Transverse colon (tissue), 4 donors: ENCODE measurements around the gene KAT2A.

Experiments used
- POLR2A ChIP-seq: fragments of 450-650 bp; IDR thresholded peaks from one replicate; pipeline ENCODE4 v1.6.1; 2016; ENCODE audit warnings: antibody characterized with exemption, mild to moderate bottlenecking, moderate library complexity
- POLR2AphosphoS5 ChIP-seq, 3 donors: sonication (generic); formaldehyde crosslinking; IDR thresholded peaks; one replicate each; pipeline ENCODE4 v1.6.1; 2016; ENCODE audit warnings: antibody characterized with exemption in 3 of 3
- TF ChIP-seq, protein P1 (sequence below), 5 experiments: fragments of 200-600 bp in 3 of 5; fragments of 450-650 bp in 2 of 5; sonication (generic) in 3 of 5; IDR thresholded peaks; 1 replicate in 2 of 5; 2 replicates in 3 of 5; pipeline ENCODE4 v1.5.1; 2016 to 2017; ENCODE audit warnings: antibody characterized with exemption in 5 of 5, inconsistent platforms in 3 of 5, mild to moderate bottlenecking in 2 of 5, moderate library complexity in 1 of 5

GRCh38 chr17:42087736-42088705 is 33.1 kb downstream of the KAT2A start:
- TF ChIP-seq POLR2A = no peak
- TF ChIP-seq, protein P1, sequence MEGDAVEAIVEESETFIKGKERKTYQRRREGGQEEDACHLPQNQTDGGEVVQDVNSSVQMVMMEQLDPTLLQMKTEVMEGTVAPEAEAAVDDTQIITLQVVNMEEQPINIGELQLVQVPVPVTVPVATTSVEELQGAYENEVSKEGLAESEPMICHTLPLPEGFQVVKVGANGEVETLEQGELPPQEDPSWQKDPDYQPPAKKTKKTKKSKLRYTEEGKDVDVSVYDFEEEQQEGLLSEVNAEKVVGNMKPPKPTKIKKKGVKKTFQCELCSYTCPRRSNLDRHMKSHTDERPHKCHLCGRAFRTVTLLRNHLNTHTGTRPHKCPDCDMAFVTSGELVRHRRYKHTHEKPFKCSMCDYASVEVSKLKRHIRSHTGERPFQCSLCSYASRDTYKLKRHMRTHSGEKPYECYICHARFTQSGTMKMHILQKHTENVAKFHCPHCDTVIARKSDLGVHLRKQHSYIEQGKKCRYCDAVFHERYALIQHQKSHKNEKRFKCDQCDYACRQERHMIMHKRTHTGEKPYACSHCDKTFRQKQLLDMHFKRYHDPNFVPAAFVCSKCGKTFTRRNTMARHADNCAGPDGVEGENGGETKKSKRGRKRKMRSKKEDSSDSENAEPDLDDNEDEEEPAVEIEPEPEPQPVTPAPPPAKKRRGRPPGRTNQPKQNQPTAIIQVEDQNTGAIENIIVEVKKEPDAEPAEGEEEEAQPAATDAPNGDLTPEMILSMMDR (IDR thresholded peaks at IDR 0.05) = no peak
- TF ChIP-seq POLR2AphosphoS5 (IDR thresholded peaks at IDR 0.05) = no peak
